ENCODE results near the gene PEX11A.

Gene PEX11A

GRCh38 chr15:89656116-89656815, 34.3 kb downstream of the PEX11A start:
- no peak for DNase-seq (ENCODE audit: low read depth in 3 of 3)

GRCh38 chr15:89654847-89655805, 35.4 kb downstream of the PEX11A start, which contains the start of gene KIF7:
KIF7 (minus strand) TSS chr15:89655467; CDS start chr15:89652930, 2,537 bp downstream.
- peak in 1 of 3 experiments; percentile 27 for DNase-seq (ENCODE audit: low read depth in 3 of 3)

- DNase-seq (ENCODE audit: low read depth in 3 of 3) = no peak
Observed at GRCh38 chr15:89654301-89654761, 36.2 kb downstream of the PEX11A start.

- no peak for DNase-seq (ENCODE audit: low read depth in 3 of 3)
Observed at GRCh38 chr15:89653578-89653977, 37.0 kb downstream of the PEX11A start.

- no peak for DNase-seq (ENCODE audit: low read depth in 3 of 3)
Observed at GRCh38 chr15:89652666-89653065, 37.9 kb downstream of the PEX11A start.

GRCh38 chr15:89652131-89652530, 38.4 kb downstream of the PEX11A start:
- no peak for DNase-seq (ENCODE audit: low read depth in 3 of 3)

- no peak for DNase-seq (ENCODE audit: low read depth in 3 of 3)
Observed at GRCh38 chr15:89649716-89650115, 40.8 kb downstream of the PEX11A start.

GRCh38 chr15:89649013-89649625, 41.4 kb downstream of the PEX11A start:
- DNase-seq (ENCODE audit: low read depth in 3 of 3) = no peak

- DNase-seq (ENCODE audit: low read depth in 3 of 3) = no peak
Observed at GRCh38 chr15:89648106-89649012, 42.2 kb downstream of the PEX11A start.

- peak; percentile 22 to 73 (median 38) for DNase-seq (ENCODE audit: low read depth in 3 of 3)
Observed at GRCh38 chr15:89647191-89647851, 43.2 kb downstream of the PEX11A start.

- DNase-seq (ENCODE audit: low read depth in 3 of 3) = no peak
Observed at GRCh38 chr15:89646416-89647141, 44.0 kb downstream of the PEX11A start.

- DNase-seq (ENCODE audit: low read depth in 3 of 3) = no peak
Observed at GRCh38 chr15:89645680-89646079, 44.9 kb downstream of the PEX11A start.

- no peak for DNase-seq (ENCODE audit: low read depth in 3 of 3)
Observed at GRCh38 chr15:89642106-89642505, 48.4 kb downstream of the PEX11A start.

- no peak for DNase-seq (ENCODE audit: low read depth in 3 of 3)
Observed at GRCh38 chr15:89641053-89641452, 49.5 kb downstream of the PEX11A start.

GRCh38 chr15:89640245-89640644, 50.3 kb downstream of the PEX11A start:
- no peak for DNase-seq (ENCODE audit: low read depth in 3 of 3)

GRCh38 chr15:89633585-89633984, 57.0 kb downstream of the PEX11A start:
- DNase-seq (ENCODE audit: low read depth in 3 of 3) = no peak

- DNase-seq (ENCODE audit: low read depth in 3 of 3) = no peak
Observed at GRCh38 chr15:89632563-89633430, 57.8 kb downstream of the PEX11A start.

- no peak for DNase-seq (ENCODE audit: low read depth in 3 of 3)
Observed at GRCh38 chr15:89631902-89632264, 58.7 kb downstream of the PEX11A start.

All from stimulated activated CD4-positive, alpha-beta T cell treated with anti-CD3 and anti-CD28 coated beads, TNF-alpha, amount 100 ng/mL, for 24 hours (primary cell).